GM03348 (cell line): ENCODE results near the gene ZNF469.
A peak's percentile ranks its signal among the peaks of the same experiment; 100 is the strongest.

ENCODE experiments used
- DNase-seq: peaks from one replicate; pipeline ENCODE4 v3.0.0; 2012; ENCODE audit warnings: low spot score

The ZNF469 gene

GRCh38 chr16:88382491-88383400, at the start of gene ZNF469:
TSS of gene ZNF469 (plus strand) at chr16:88382959. CDS start at chr16:88427471, 44,512 bp downstream.
- peak; percentile 91 for DNase-seq

- no peak for DNase-seq
Measured at GRCh38 chr16:88333848-88334777, 48.6 kb upstream of the ZNF469 start.

- DNase-seq = no peak
Measured at GRCh38 chr16:88334778-88335720, 47.7 kb upstream of the ZNF469 start.

- DNase-seq = no peak
Measured at GRCh38 chr16:88337021-88337420, 45.7 kb upstream of the ZNF469 start.

GRCh38 chr16:88337538-88337937, 45.2 kb upstream of the ZNF469 start:
- DNase-seq = no peak

- DNase-seq = no peak
Measured at GRCh38 chr16:88338111-88338510, 44.6 kb upstream of the ZNF469 start.

- DNase-seq = no peak
Measured at GRCh38 chr16:88338896-88339295, 43.9 kb upstream of the ZNF469 start.

- no peak for DNase-seq
Measured at GRCh38 chr16:88339930-88340754, 42.6 kb upstream of the ZNF469 start.

- DNase-seq = no peak
Measured at GRCh38 chr16:88340755-88341150, 42.0 kb upstream of the ZNF469 start.

- no peak for DNase-seq
Measured at GRCh38 chr16:88341551-88342290, 41.0 kb upstream of the ZNF469 start.

GRCh38 chr16:88342491-88342890, 40.3 kb upstream of the ZNF469 start:
- DNase-seq = no peak

- DNase-seq = no peak
Measured at GRCh38 chr16:88343271-88343791, 39.4 kb upstream of the ZNF469 start.

GRCh38 chr16:88344411-88345030, 38.2 kb upstream of the ZNF469 start:
- DNase-seq = no peak

GRCh38 chr16:88345031-88345720, 37.6 kb upstream of the ZNF469 start:
- DNase-seq = no peak

- no peak for DNase-seq
Measured at GRCh38 chr16:88345721-88346560, 36.8 kb upstream of the ZNF469 start.

GRCh38 chr16:88346680-88347505, 35.9 kb upstream of the ZNF469 start:
- DNase-seq = no peak
